GM19025 (cell line): ENCODE measurements around the gene MKS1.

Source experiments
- ATAC-seq: cut with Tn5 transposase; IDR thresholded peaks from one replicate; pipeline ENCODE4 v1.9.1; 2021; ENCODE audit warnings: mild to moderate bottlenecking, low read depth, moderate library complexity; ENCODE audit not compliant: unreplicated experiment

The MKS1 gene

GRCh38 chr17:58205936-58206335 is 13.1 kb downstream of the MKS1 start:
- no peak for ATAC-seq

GRCh38 chr17:58204796-58205195 is 14.3 kb downstream of the MKS1 start:
- ATAC-seq: no peak

- ATAC-seq: no peak
Measured at GRCh38 chr17:58202859-58203258, 16.2 kb downstream of the MKS1 start.

GRCh38 chr17:58200024-58200633 is 18.9 kb downstream of the MKS1 start:
- ATAC-seq: no peak

GRCh38 chr17:58196610-58197009 is 22.4 kb downstream of the MKS1 start:
- ATAC-seq: no peak

- no peak for ATAC-seq
Measured at GRCh38 chr17:58195518-58196123, 23.4 kb downstream of the MKS1 start.

- no peak for ATAC-seq
Measured at GRCh38 chr17:58193641-58194255, 25.3 kb downstream of the MKS1 start.

GRCh38 chr17:58192612-58193011 is 26.4 kb downstream of the MKS1 start, which contains the start of gene EPX:
Gene EPX (plus strand): TSS chr17:58192726. CDS start chr17:58192847, 121 bp downstream.
- ATAC-seq: no peak

- no peak for ATAC-seq
Measured at GRCh38 chr17:58191241-58191896, 27.7 kb downstream of the MKS1 start.

GRCh38 chr17:58189436-58190146 is 29.5 kb downstream of the MKS1 start:
- no peak for ATAC-seq

GRCh38 chr17:58187675-58188074 is 31.4 kb downstream of the MKS1 start:
- no peak for ATAC-seq

GRCh38 chr17:58187063-58187462 is 32.0 kb downstream of the MKS1 start:
- no peak for ATAC-seq

GRCh38 chr17:58186591-58186990 is 32.5 kb downstream of the MKS1 start:
- ATAC-seq: no peak

- ATAC-seq: no peak
Measured at GRCh38 chr17:58184986-58185761, 33.9 kb downstream of the MKS1 start.

GRCh38 chr17:58184308-58184985 is 34.6 kb downstream of the MKS1 start:
- no peak for ATAC-seq

GRCh38 chr17:58183514-58183913 is 35.5 kb downstream of the MKS1 start:
- ATAC-seq: no peak

GRCh38 chr17:58181796-58182195 is 37.3 kb downstream of the MKS1 start:
- no peak for ATAC-seq

- ATAC-seq: no peak
Measured at GRCh38 chr17:58176200-58176599, 42.9 kb downstream of the MKS1 start.

- no peak for ATAC-seq
Measured at GRCh38 chr17:58174871-58175270, 44.2 kb downstream of the MKS1 start.
